HepG2 (cell line): ENCODE measurements around the gene VPS29. TPM values are rescaled to one million over a fixed set of nuclear protein-coding genes. Genes with fewer than 3 reads are reported as not detected.

ENCODE experiments used
- ATAC-seq: fragments of 200-7000 bp; cut with Tn5 transposase; 3 replicates; pipeline ENCODE4 v1.9.1; 2020; ENCODE audit warnings: mild to moderate bottlenecking, moderate library complexity
- BruUV-seq: library from RNA; stranded (reverse); fragments of 400-500 nt; replicated peaks from 2 replicates; lab custom pipeline; 2021; lab: Mats Ljungman, UMichigan
- CTCF ChIA-PET: fragments of 300-600 bp; formaldehyde crosslinking; extraction: SDS; loops from one replicate; lab custom pipeline; 2021; ENCODE audit warnings: low total read pairs, inconsistent platforms, low intra/inter-chr PET ratio; lab: Yijun Ruan, JAX
- POLR2A ChIA-PET: fragments of 350-600 bp; sonication (Branson Sonifier 250); formaldehyde crosslinking; loops from one replicate; lab custom pipeline; 2020; ENCODE audit warnings: antibody characterized with exemption, inconsistent platforms; lab: Yijun Ruan, JAX
- DNase-seq: peaks from one replicate; pipeline ENCODE4 v3.0.0-alpha.2; 2015; ENCODE audit warnings: low spot score
- FAIRE-seq: peaks from 3 replicates; lab custom pipeline; 2011; peaks lifted over from hg19 to GRCh38; lab: Jason Lieb, UNC
- H2AFZ ChIP-seq: one replicate; pipeline ENCODE4 v1.6.1; 2011; ENCODE audit warnings: low read length, inconsistent platforms
- H3K27ac ChIP-seq: fragments of 300-600 bp; 3 replicates; pipeline ENCODE4 v1.8.0; 2011; ENCODE audit warnings: mixed run types, mild to moderate bottlenecking, mixed read lengths, low read length, inconsistent platforms; ENCODE audit not compliant: insufficient read depth; ENCODE audit errors: extremely low read length
- H3K27me3 ChIP-seq, 2 experiments: fragments of 200-600 bp in 1 of 2; 2 replicates in 1 of 2; 3 replicates in 1 of 2; pipeline versions ENCODE4 v1.6.0 to v1.8.0; 2011; ENCODE audit warnings: low read length in 2 of 2, mild to moderate bottlenecking in 2 of 2, moderate library complexity in 2 of 2, inconsistent platforms in 1 of 2; ENCODE audit not compliant: insufficient read depth in 2 of 2, control insufficient read depth in 1 of 2
- H3K36me3 ChIP-seq, 2 experiments: fragments of 200-600 bp in 1 of 2; replicated peaks in 1 of 2; 2 replicates in 1 of 2; 3 replicates in 1 of 2; pipeline versions ENCODE4 v1.5.1 to v1.8.0; 2011; ENCODE audit warnings: low read length in 2 of 2, inconsistent platforms in 1 of 2; ENCODE audit not compliant: insufficient read depth in 2 of 2, control insufficient read depth in 1 of 2
- H3K4me1 ChIP-seq: 2 replicates; pipeline ENCODE4 v1.5.1; 2012; ENCODE audit warnings: low read length, inconsistent platforms; ENCODE audit not compliant: insufficient read depth
- H3K4me2 ChIP-seq: 2 replicates; pipeline ENCODE4 v1.6.0; 2011; ENCODE audit warnings: low read depth, low read length, inconsistent platforms
- H3K4me3 ChIP-seq, 3 experiments: fragments of 200-600 bp in 1 of 3; sonication (generic), shearing (Covaris generic) in 1 of 3; replicated peaks in 1 of 3; 2 replicates each; pipeline ENCODE4 v1.5.1; 2011 to 2016; ENCODE audit warnings: low read length in 3 of 3, inconsistent platforms in 2 of 3, low read depth in 2 of 3, mild to moderate bottlenecking in 2 of 3, control low read depth in 1 of 3, mixed read lengths in 1 of 3; ENCODE audit not compliant: insufficient read depth in 1 of 3
- H3K79me2 ChIP-seq: one replicate; pipeline ENCODE4 v1.6.1; 2011; ENCODE audit warnings: low read length, inconsistent platforms; ENCODE audit not compliant: insufficient read depth
- H3K9ac ChIP-seq: 2 replicates; pipeline ENCODE4 v1.6.0; 2011; ENCODE audit warnings: mild to moderate bottlenecking, low read depth, low read length, inconsistent platforms; ENCODE audit not compliant: insufficient read depth
- H3K9me3 ChIP-seq: 2 replicates; pipeline ENCODE4 v1.5.1; 2012; ENCODE audit warnings: mild to moderate bottlenecking, low read length
- H4K20me1 ChIP-seq: 2 replicates; pipeline ENCODE4 v1.6.0; 2011; ENCODE audit warnings: inconsistent platforms, mild to moderate bottlenecking, low read length, moderate library complexity; ENCODE audit not compliant: insufficient read depth
- BATF2 ChIP-seq: sonication (generic); formaldehyde crosslinking; IDR thresholded peaks from 2 replicates; pipeline ENCODE4 v1.8.0; 2022; ENCODE audit warnings: mild to moderate bottlenecking, missing genetic modification reagents, moderate library complexity
- MNT ChIP-seq: fragments of 450-650 bp; IDR thresholded peaks from 2 replicates; pipeline ENCODE4 v1.6.1; 2016
- SIN3A ChIP-seq: IDR thresholded peaks from 2 replicates; pipeline ENCODE4 v1.6.1; 2011; ENCODE audit warnings: low read depth, mild to moderate bottlenecking, control low read depth, low read length, borderline replicate concordance
- ZBED4 ChIP-seq: sonication (generic); formaldehyde crosslinking; IDR thresholded peaks from 2 replicates; pipeline ENCODE4 v1.4.0; 2020; ENCODE audit warnings: missing genetic modification reagents, borderline replicate concordance
- ZBTB3 ChIP-seq: sonication (generic); formaldehyde crosslinking; IDR thresholded peaks from 2 replicates; pipeline ENCODE4 v1.4.0; 2020; ENCODE audit warnings: low read depth, mild to moderate bottlenecking, moderate library complexity, missing genetic modification reagents, borderline replicate concordance
- ZIK1 ChIP-seq: sonication (generic); formaldehyde crosslinking; IDR thresholded peaks from 2 replicates; pipeline ENCODE4 v1.5.0; 2020; ENCODE audit warnings: mild to moderate bottlenecking, low read depth, missing genetic modification reagents, borderline replicate concordance
- WGBS: methylation state at CpG from one replicate; pipeline ENCODE4 v1.1.6; 2017; ENCODE audit warnings: low lambda C conversion rate; 5-methylcytosine and 5-hydroxymethylcytosine counted together
- in situ Hi-C: cut with HindIII; loops from 2 replicates; pipeline ENCODE4 v1.10.0; 2017; ENCODE audit warnings: low pct_unique_long_range_greater_than_20kb; ENCODE audit not compliant: extremely low pct_ligation_motif_present
- intact Hi-C: fragments of 100-400 bp; cut with micrococcal nuclease; formaldehyde crosslinking; loops from one replicate; pipeline ENCODE4 v1.10.0; 2022; ENCODE audit not compliant: unreplicated experiment
- polyA plus RNA-seq, 8 experiments: library from polyadenylated mRNA; depleted of rRNA in 3 of 8; stranded (reverse) in 7 of 8; unstranded in 1 of 8; fragments of >200 nt; fragmentation: Illumina TruSeq in 4 of 8; extraction: Trizol in 4 of 8; gene quantifications; 2 replicates each; pipeline versions ENCODE4 v1.2.1 to v1.2.3, GENCODE V29; 2011 to 2016; ENCODE audit warnings: low read depth in 4 of 8, missing spikeins in 1 of 8, mixed read lengths in 1 of 8; ENCODE audit not compliant: insufficient read depth in 1 of 8
- total RNA-seq, 5 experiments: library from RNA; depleted of rRNA; stranded (reverse); fragments of >200 nt; fragmentation: Illumina TruSeq; extraction: Trizol; gene quantifications; 2 replicates each; pipeline ENCODE4 v1.2.3, GENCODE V29; 2016; ENCODE audit warnings: low read depth in 1 of 5
- TF ChIP-seq, protein P1 (sequence below): IDR thresholded peaks from 2 replicates; pipeline ENCODE4 v1.6.1; 2018; ENCODE audit warnings: missing genetic modification reagents

Gene VPS29
- total and polyA plus RNA-seq, 2 of the 13 experiments (the other 11 are each of a cell fraction or from before 2014, with no cell fraction given): 107 to 114 TPM

DNA sequence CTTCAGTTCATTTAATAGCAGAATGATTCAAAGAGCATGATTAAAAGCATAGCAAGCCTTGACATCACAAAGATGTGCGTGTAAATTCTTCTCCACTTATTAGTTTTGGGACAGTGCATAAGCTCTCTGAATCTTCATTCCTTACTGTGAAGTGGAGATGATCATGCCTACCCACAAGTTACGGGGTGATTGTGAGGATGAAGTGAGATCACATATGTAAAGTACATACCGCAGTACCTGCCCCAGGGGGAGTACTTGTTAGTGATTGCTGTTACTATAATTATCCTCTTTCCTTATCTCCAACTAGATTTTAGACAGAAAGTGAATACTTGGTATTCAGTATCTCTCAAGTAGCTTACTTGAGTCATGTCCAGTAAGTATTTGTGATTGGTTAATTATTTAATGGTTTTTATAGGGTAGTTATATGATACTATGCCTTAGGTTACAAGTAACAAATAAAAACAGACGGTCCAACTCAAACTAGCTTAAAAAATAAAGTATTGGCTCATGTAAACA is 6.2 kb upstream of the VPS29 start:
- no peaks in the 10 kb centered on the region for H3K27me3 ChIP-seq
- intact Hi-C loops: no loop called here

DNA sequence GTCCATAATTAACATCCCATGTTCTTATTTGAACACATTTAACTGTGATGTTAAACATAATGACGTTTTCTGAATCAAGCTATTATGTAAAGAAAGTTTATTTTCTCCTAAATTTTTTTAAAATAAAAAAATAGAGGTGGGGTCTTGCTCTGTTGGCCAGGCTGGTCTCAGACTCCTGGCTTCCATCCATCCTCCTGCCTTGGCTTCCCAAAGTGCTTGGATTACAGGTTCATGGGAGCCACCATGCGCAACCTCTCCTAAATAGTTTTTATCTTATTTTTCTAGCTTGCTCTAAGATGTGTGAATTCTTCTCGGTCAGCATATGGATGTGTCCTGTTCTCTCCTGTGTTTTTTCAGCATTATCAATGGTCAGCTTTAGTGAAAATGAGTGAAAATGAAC is 3.4 kb upstream of the VPS29 start:
- no peak overlapping the region for H3K4me3 ChIP-seq
- TF ChIP-seq ZIK1 (CRISPR knock-in tag) (no peak), ZBED4 (no peak), ZBTB3 (CRISPR knock-in tag) (no peak), BATF2 (CRISPR knock-in tag) (no peak)
- TF ChIP-seq, protein P1, sequence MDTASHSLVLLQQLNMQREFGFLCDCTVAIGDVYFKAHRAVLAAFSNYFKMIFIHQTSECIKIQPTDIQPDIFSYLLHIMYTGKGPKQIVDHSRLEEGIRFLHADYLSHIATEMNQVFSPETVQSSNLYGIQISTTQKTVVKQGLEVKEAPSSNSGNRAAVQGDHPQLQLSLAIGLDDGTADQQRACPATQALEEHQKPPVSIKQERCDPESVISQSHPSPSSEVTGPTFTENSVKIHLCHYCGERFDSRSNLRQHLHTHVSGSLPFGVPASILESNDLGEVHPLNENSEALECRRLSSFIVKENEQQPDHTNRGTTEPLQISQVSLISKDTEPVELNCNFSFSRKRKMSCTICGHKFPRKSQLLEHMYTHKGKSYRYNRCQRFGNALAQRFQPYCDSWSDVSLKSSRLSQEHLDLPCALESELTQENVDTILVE (CRISPR knock-in tag): no peak
- TF ChIP-seq, all 625 proteins: peak for 0
- Histone ChIP-seq H3K36me3 (no peaks in the 10 kb centered on the region), H2AFZ (no peak overlapping the region), H4K20me1 (no peaks in the 10 kb centered on the region; the same call in 1 of the 2 replicates), H3K79me2 (peaks cover 15% of the 10 kb centered on the region), H3K27me3 (peaks cover 0 to 3% of the 10 kb centered on the region in 2 experiments; a peak in 1 of 5 replicates), H3K4me2 (no peak overlapping the region), H3K27ac (no peak overlapping the region), H3K4me1 (peaks cover 10% of the 10 kb centered on the region), H3K9me3 (no peaks in the 10 kb centered on the region), H3K9ac (no peak overlapping the region)
- in situ Hi-C loops: no loop called here
- CTCF ChIA-PET: no interaction called here
- FAIRE-seq (no peak), ATAC-seq (no peak), DNase-seq (no peak)
- POLR2A ChIA-PET: no interaction called here
- BruUV-seq: no TSS peak
- intact Hi-C loops: no loop called here
- 42% methylated on average over 3 of the region's 3 CpGs for WGBS

More for the DNA sequence above, 6.2 kb upstream of the VPS29 start:
- Histone ChIP-seq H2AFZ (no peak overlapping the region), H3K4me2 (no peak overlapping the region), H3K79me2 (no peaks in the 10 kb centered on the region), H4K20me1 (no peaks in the 10 kb centered on the region), H3K27ac (no peak overlapping the region), H3K4me3 (no peak overlapping the region), H3K9me3 (no peaks in the 10 kb centered on the region), H3K9ac (no peak overlapping the region), H3K4me1 (no peaks in the 10 kb centered on the region), H3K36me3 (no peaks in the 10 kb centered on the region)
- POLR2A ChIA-PET: no interaction called here
- 86% methylated on average over 4 of the region's 4 CpGs for WGBS
- in situ Hi-C loops: no loop called here
- no TSS peak for BruUV-seq
- FAIRE-seq: no peak
- no peak for TF ChIP-seq SIN3A
- no peak for TF ChIP-seq MNT
- ATAC-seq: no peak
- DNase-seq: no peak
- CTCF ChIA-PET: no interaction called here
